Measurements from ENCODE around the gene CHTOP.

GRCh38 chr1:153638261-153638660 lies 4.4 kb downstream of the CHTOP start:
- TF ChIP-seq EZH2 (IDR thresholded peaks at IDR 0.05; ENCODE audit: insufficient read depth, poor library complexity, severe bottlenecking), result no peak
- no peak for TF ChIP-seq EZH2phosphoT487 (IDR thresholded peaks at IDR 0.05; ENCODE audit: insufficient read depth, low read depth)

Measured in GM23248 (cell line).